HepG2 (cell line): ENCODE measurements around the gene MTHFD2. TPM values are rescaled to one million over a fixed set of nuclear protein-coding genes. Genes with fewer than 3 reads are reported as not detected.

Source experiments
- ATAC-seq: fragments of 200-7000 bp; cut with Tn5 transposase; 3 replicates; pipeline ENCODE4 v1.9.1; 2020; ENCODE audit warnings: mild to moderate bottlenecking, moderate library complexity
- BruUV-seq: library from RNA; stranded (reverse); fragments of 400-500 nt; replicated peaks from 2 replicates; lab custom pipeline; 2021; lab: Mats Ljungman, UMichigan
- CTCF ChIA-PET: fragments of 300-600 bp; formaldehyde crosslinking; extraction: SDS; loops from one replicate; lab custom pipeline; 2021; ENCODE audit warnings: low total read pairs, inconsistent platforms, low intra/inter-chr PET ratio; lab: Yijun Ruan, JAX
- POLR2A ChIA-PET: fragments of 350-600 bp; sonication (Branson Sonifier 250); formaldehyde crosslinking; loops from one replicate; lab custom pipeline; 2020; ENCODE audit warnings: antibody characterized with exemption, inconsistent platforms; lab: Yijun Ruan, JAX
- DNase-seq: peaks from one replicate; pipeline ENCODE4 v3.0.0-alpha.2; 2015; ENCODE audit warnings: low spot score
- FAIRE-seq: peaks from 3 replicates; lab custom pipeline; 2011; peaks lifted over from hg19 to GRCh38; lab: Jason Lieb, UNC
- H2AFZ ChIP-seq: one replicate; pipeline ENCODE4 v1.6.1; 2011; ENCODE audit warnings: low read length, inconsistent platforms
- H3K27ac ChIP-seq: fragments of 300-600 bp; 3 replicates; pipeline ENCODE4 v1.8.0; 2011; ENCODE audit warnings: mixed run types, mild to moderate bottlenecking, mixed read lengths, low read length, inconsistent platforms; ENCODE audit not compliant: insufficient read depth; ENCODE audit errors: extremely low read length
- H3K27me3 ChIP-seq, 2 experiments: fragments of 200-600 bp in 1 of 2; 2 replicates in 1 of 2; 3 replicates in 1 of 2; pipeline versions ENCODE4 v1.6.0 to v1.8.0; 2011; ENCODE audit warnings: low read length in 2 of 2, mild to moderate bottlenecking in 2 of 2, moderate library complexity in 2 of 2, inconsistent platforms in 1 of 2; ENCODE audit not compliant: insufficient read depth in 2 of 2, control insufficient read depth in 1 of 2
- H3K36me3 ChIP-seq, 2 experiments: fragments of 200-600 bp in 1 of 2; replicated peaks in 1 of 2; 2 replicates in 1 of 2; 3 replicates in 1 of 2; pipeline versions ENCODE4 v1.5.1 to v1.8.0; 2011; ENCODE audit warnings: low read length in 2 of 2, inconsistent platforms in 1 of 2; ENCODE audit not compliant: insufficient read depth in 2 of 2, control insufficient read depth in 1 of 2
- H3K4me1 ChIP-seq: 2 replicates; pipeline ENCODE4 v1.5.1; 2012; ENCODE audit warnings: low read length, inconsistent platforms; ENCODE audit not compliant: insufficient read depth
- H3K4me2 ChIP-seq: 2 replicates; pipeline ENCODE4 v1.6.0; 2011; ENCODE audit warnings: low read depth, low read length, inconsistent platforms
- H3K4me3 ChIP-seq, 3 experiments: fragments of 200-600 bp in 1 of 3; sonication (generic), shearing (Covaris generic) in 1 of 3; replicated peaks in 1 of 3; 2 replicates each; pipeline ENCODE4 v1.5.1; 2011 to 2016; ENCODE audit warnings: low read length in 3 of 3, inconsistent platforms in 2 of 3, low read depth in 2 of 3, mild to moderate bottlenecking in 2 of 3, control low read depth in 1 of 3, mixed read lengths in 1 of 3; ENCODE audit not compliant: insufficient read depth in 1 of 3
- H3K79me2 ChIP-seq: one replicate; pipeline ENCODE4 v1.6.1; 2011; ENCODE audit warnings: low read length, inconsistent platforms; ENCODE audit not compliant: insufficient read depth
- H3K9ac ChIP-seq: 2 replicates; pipeline ENCODE4 v1.6.0; 2011; ENCODE audit warnings: mild to moderate bottlenecking, low read depth, low read length, inconsistent platforms; ENCODE audit not compliant: insufficient read depth
- H3K9me3 ChIP-seq: 2 replicates; pipeline ENCODE4 v1.5.1; 2012; ENCODE audit warnings: mild to moderate bottlenecking, low read length
- H4K20me1 ChIP-seq: 2 replicates; pipeline ENCODE4 v1.6.0; 2011; ENCODE audit warnings: inconsistent platforms, mild to moderate bottlenecking, low read length, moderate library complexity; ENCODE audit not compliant: insufficient read depth
- ATF7 ChIP-seq, 2 experiments: fragments of 450-650 bp in 1 of 2; sonication (generic) in 1 of 2; formaldehyde crosslinking in 1 of 2; IDR thresholded peaks; 2 replicates each; pipeline versions ENCODE4 v1.4.0 to v1.6.1; 2016 to 2020; ENCODE audit warnings: antibody characterized with exemption in 1 of 2, mild to moderate bottlenecking in 1 of 2, missing genetic modification reagents in 1 of 2
- CREB1 ChIP-seq, 2 experiments: fragments of 450-650 bp in 1 of 2; IDR thresholded peaks; 2 replicates each; pipeline ENCODE4 v1.6.1; 2016 to 2017; ENCODE audit warnings: control low read depth in 1 of 2, mild to moderate bottlenecking in 1 of 2, missing compliant biosample characterization in 1 of 2, missing genetic modification characterization in 1 of 2
- DZIP1 ChIP-seq: sonication (generic); formaldehyde crosslinking; IDR thresholded peaks from 2 replicates; pipeline ENCODE4 v1.5.0; 2020; ENCODE audit warnings: mild to moderate bottlenecking, missing genetic modification reagents
- ELK4 ChIP-seq: sonication (generic); formaldehyde crosslinking; IDR thresholded peaks from 2 replicates; pipeline ENCODE4 v1.9.0; 2021; ENCODE audit warnings: missing genetic modification reagents, borderline replicate concordance
- NR0B2 ChIP-seq: sonication (generic); formaldehyde crosslinking; IDR thresholded peaks from 2 replicates; pipeline ENCODE4 v1.4.0; 2020; ENCODE audit warnings: mild to moderate bottlenecking, missing genetic modification reagents
- NR2F2 ChIP-seq: IDR thresholded peaks from 2 replicates; pipeline ENCODE4 v1.6.1; 2012; ENCODE audit warnings: low read depth, inconsistent platforms, borderline replicate concordance
- PITX1 ChIP-seq: sonication (generic); formaldehyde crosslinking; IDR thresholded peaks from 2 replicates; pipeline ENCODE4 v1.5.1; 2020; ENCODE audit warnings: mild to moderate bottlenecking, missing genetic modification reagents
- WGBS: methylation state at CpG from one replicate; pipeline ENCODE4 v1.1.6; 2017; ENCODE audit warnings: low lambda C conversion rate; 5-methylcytosine and 5-hydroxymethylcytosine counted together
- in situ Hi-C: cut with HindIII; loops from 2 replicates; pipeline ENCODE4 v1.10.0; 2017; ENCODE audit warnings: low pct_unique_long_range_greater_than_20kb; ENCODE audit not compliant: extremely low pct_ligation_motif_present
- intact Hi-C: fragments of 100-400 bp; cut with micrococcal nuclease; formaldehyde crosslinking; loops from one replicate; pipeline ENCODE4 v1.10.0; 2022; ENCODE audit not compliant: unreplicated experiment
- polyA plus RNA-seq, 8 experiments: library from polyadenylated mRNA; depleted of rRNA in 3 of 8; stranded (reverse) in 7 of 8; unstranded in 1 of 8; fragments of >200 nt; fragmentation: Illumina TruSeq in 4 of 8; extraction: Trizol in 4 of 8; gene quantifications; 2 replicates each; pipeline versions ENCODE4 v1.2.1 to v1.2.3, GENCODE V29; 2011 to 2016; ENCODE audit warnings: low read depth in 4 of 8, missing spikeins in 1 of 8, mixed read lengths in 1 of 8; ENCODE audit not compliant: insufficient read depth in 1 of 8
- total RNA-seq, 5 experiments: library from RNA; depleted of rRNA; stranded (reverse); fragments of >200 nt; fragmentation: Illumina TruSeq; extraction: Trizol; gene quantifications; 2 replicates each; pipeline ENCODE4 v1.2.3, GENCODE V29; 2016; ENCODE audit warnings: low read depth in 1 of 5

The MTHFD2 gene
- total and polyA plus RNA-seq, 2 of the 13 experiments (the other 11 are each of a cell fraction or from before 2014, with no cell fraction given): 188 to 269 TPM

DNA sequence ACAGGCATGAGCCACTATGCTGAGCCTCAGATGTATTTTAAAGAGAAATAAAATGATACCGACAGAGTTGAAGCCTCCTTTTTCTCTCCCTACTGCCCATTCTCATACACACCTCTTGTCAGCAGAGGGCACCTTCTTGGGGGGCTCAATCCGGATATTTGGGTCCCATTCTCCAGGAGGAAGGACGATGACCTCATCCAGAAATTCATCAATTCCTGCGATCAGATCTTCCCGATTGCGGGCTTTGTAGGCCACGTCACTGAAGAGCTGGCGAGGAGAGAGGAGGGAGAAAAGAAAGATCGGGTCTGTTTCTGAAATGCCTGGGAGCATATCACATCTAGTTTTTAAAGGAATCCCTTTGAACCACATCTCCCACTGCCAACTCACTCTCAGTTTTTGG is 54.4 kb downstream of the MTHFD2 start:
- in situ Hi-C loops: no loop called here
- no peak for DNase-seq
- H3K27ac ChIP-seq: no peak overlapping the region
- no peak for TF ChIP-seq DZIP1 (CRISPR knock-in tag)
- TF ChIP-seq ELK4: no peak
- peak; percentile 72 for TF ChIP-seq ATF7 (IDR thresholded peaks at IDR 0.05)
- TF ChIP-seq ATF7 (CRISPR knock-in tag; IDR thresholded peaks at IDR 0.05): no peak
- no peak for TF ChIP-seq NR2F2
- no peak for TF ChIP-seq PITX1
- peak; percentile 37 for TF ChIP-seq CREB1 (IDR thresholded peaks at IDR 0.05)
- TF ChIP-seq CREB1 (CRISPR knock-in tag; IDR thresholded peaks at IDR 0.05): no peak
- TF ChIP-seq NR0B2 (CRISPR knock-in tag): no peak
- TF ChIP-seq, all 625 proteins: peak for 2
- intact Hi-C loops: loop anchor here (5.0 kb wide), 1 partner anchor 334 kb away; no protein-coding TSS in a partner anchor
- WGBS: 52% methylated on average over 9 of the region's 9 CpGs
- H3K4me3 ChIP-seq: no peak overlapping the region
- H3K4me1 ChIP-seq: no peaks in the 10 kb centered on the region
- FAIRE-seq (no peak), ATAC-seq (no peak)
- no peak overlapping the region for H2AFZ ChIP-seq
- H3K4me2 ChIP-seq: no peak overlapping the region
- ChIA-PET CTCF (no interaction called here), POLR2A (no interaction called here)
- no peaks in the 10 kb centered on the region for H3K9me3 ChIP-seq
- peaks cover 2 to 26% of the 10 kb centered on the region in 2 experiments; a peak in 2 of 5 replicates for H3K27me3 ChIP-seq
- H4K20me1 ChIP-seq: no peaks in the 10 kb centered on the region
- no peak overlapping the region for H3K9ac ChIP-seq
- H3K79me2 ChIP-seq: no peaks in the 10 kb centered on the region
- no TSS peak for BruUV-seq
- no peaks in the 10 kb centered on the region for H3K36me3 ChIP-seq
